ENCODE measurements around the gene TRIM33. TPM values are rescaled to one million over a fixed set of nuclear protein-coding genes. Genes with fewer than 3 reads are reported as not detected.

TRIM33 gene
- total RNA-seq, 1 donor from 2014 or later = 52.8 TPM

DNA sequence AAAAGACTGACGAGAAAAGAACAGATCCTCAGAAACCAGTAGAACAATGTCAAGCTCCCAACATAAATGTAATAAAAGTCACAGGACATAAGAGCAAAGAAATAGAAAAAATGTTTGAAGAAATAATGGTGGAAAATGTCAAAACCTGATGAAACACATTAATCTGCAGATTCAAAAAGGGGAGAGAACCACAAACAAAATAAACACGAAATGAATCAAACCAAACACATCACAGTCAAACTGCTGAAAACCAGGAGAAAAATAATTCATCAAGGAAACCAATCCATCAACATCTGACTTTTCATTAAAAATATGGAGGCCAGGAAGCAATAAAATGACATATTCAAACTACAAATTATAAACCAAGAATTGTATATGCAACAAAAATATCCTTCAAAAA is 31.9 kb downstream of the TRIM33 start:
- TF ChIP-seq, protein P1, sequence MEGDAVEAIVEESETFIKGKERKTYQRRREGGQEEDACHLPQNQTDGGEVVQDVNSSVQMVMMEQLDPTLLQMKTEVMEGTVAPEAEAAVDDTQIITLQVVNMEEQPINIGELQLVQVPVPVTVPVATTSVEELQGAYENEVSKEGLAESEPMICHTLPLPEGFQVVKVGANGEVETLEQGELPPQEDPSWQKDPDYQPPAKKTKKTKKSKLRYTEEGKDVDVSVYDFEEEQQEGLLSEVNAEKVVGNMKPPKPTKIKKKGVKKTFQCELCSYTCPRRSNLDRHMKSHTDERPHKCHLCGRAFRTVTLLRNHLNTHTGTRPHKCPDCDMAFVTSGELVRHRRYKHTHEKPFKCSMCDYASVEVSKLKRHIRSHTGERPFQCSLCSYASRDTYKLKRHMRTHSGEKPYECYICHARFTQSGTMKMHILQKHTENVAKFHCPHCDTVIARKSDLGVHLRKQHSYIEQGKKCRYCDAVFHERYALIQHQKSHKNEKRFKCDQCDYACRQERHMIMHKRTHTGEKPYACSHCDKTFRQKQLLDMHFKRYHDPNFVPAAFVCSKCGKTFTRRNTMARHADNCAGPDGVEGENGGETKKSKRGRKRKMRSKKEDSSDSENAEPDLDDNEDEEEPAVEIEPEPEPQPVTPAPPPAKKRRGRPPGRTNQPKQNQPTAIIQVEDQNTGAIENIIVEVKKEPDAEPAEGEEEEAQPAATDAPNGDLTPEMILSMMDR (conservative IDR thresholded peaks at IDR 0.05) = no peak
- Mint-ChIP-seq H3K27ac (ENCODE audit: unreplicated experiment) (no peak overlapping the region), H3K4me3 (no peak overlapping the region), H3K4me1 (peaks cover 21% of the 10 kb centered on the region), H3K27me3 (ENCODE audit: low read depth) (no peaks in the 10 kb centered on the region), H3K9me3 (peaks cover 15% of the 10 kb centered on the region), H3K36me3 (ENCODE audit: low read depth) (peaks cover 30% of the 10 kb centered on the region)
- no peak for DNase-seq (ENCODE audit: low read depth, low spot score)

DNA sequence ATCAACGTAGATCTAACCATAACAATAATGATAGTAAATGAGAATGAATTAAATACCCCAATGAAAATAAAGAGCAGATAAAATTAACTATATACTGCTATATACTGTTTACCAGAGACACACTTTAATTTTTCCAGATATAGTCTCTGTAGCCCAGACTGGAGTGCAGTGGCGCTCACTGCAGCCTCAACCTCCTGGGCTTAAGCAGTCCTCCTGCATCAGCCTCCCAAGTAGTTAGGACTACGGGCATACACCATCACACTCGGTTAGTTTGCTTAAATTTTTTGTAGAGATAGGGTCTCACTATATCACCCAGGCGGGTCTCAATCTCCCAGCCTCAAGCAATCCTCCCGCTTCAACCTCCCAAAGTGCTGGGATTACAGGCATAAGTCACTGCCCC is 37.2 kb downstream of the TRIM33 start:
- H3K4me1 Mint-ChIP-seq = peaks cover 14% of the 10 kb centered on the region
- TF ChIP-seq, protein P1 (conservative IDR thresholded peaks at IDR 0.05) = no peak
- H3K4me3 Mint-ChIP-seq = no peak overlapping the region
- peaks cover 13% of the 10 kb centered on the region for H3K36me3 Mint-ChIP-seq (ENCODE audit: low read depth)
- no peak overlapping the region for H3K27ac Mint-ChIP-seq (ENCODE audit: unreplicated experiment)
- DNase-seq (ENCODE audit: low read depth, low spot score) = no peak
- no peaks in the 10 kb centered on the region for H3K27me3 Mint-ChIP-seq (ENCODE audit: low read depth)
- H3K9me3 Mint-ChIP-seq = peaks cover 4% of the 10 kb centered on the region

DNA sequence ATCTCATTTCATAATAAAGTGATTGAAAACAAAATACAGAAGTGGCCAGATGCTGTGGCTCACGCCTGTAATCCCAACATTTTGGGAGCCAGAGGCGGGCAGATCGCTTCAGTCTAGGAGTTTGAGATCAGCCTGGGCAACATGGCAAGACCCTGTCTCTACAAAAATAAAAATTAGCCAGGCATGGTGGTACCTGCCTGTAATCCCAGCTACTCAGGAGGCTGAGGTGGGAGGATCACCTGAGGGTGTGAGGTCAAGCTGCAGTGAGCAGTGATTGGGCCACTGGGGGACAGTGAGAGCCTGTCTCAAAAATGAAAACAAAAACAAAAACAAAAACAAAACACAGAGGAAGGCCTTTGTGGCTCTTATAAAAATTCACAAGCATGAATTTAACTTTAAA is 38.6 kb downstream of the TRIM33 start:
- TF ChIP-seq, protein P1 (conservative IDR thresholded peaks at IDR 0.05) = no peak
- Mint-ChIP-seq H3K27me3 (ENCODE audit: low read depth) (no peaks in the 10 kb centered on the region), H3K4me3 (no peak overlapping the region), H3K4me1 (peaks cover 21% of the 10 kb centered on the region), H3K9me3 (peaks cover 4% of the 10 kb centered on the region), H3K27ac (ENCODE audit: unreplicated experiment) (peak overlapping the region; percentile 50), H3K36me3 (ENCODE audit: low read depth) (peaks cover 8% of the 10 kb centered on the region)
- no peak for DNase-seq (ENCODE audit: low read depth, low spot score)

DNA sequence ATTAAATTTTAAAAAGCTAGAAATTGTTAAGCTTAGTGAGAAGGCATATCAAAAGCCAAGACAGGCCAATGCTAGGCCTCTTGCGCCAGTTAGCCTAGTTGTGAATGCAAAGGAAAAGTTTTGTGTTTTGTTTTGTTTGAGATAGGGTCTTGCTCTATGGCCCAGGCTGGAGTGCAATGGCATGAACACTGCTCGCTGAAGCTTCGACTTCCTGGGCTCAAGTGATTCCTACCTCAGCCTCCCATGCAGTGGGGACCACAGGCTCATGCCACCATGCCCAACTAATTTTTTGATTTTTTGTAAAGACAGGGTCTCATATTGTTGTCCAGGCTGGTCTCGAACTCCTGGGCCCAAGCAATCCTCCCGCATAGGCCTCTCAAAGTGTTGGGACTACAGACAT is 40.3 kb downstream of the TRIM33 start:
- TF ChIP-seq, protein P1 (conservative IDR thresholded peaks at IDR 0.05) = no peak
- no peaks in the 10 kb centered on the region for H3K27me3 Mint-ChIP-seq (ENCODE audit: low read depth)
- peaks cover 12% of the 10 kb centered on the region for H3K36me3 Mint-ChIP-seq (ENCODE audit: low read depth)
- peaks cover 25% of the 10 kb centered on the region for H3K4me1 Mint-ChIP-seq
- no peak overlapping the region for H3K27ac Mint-ChIP-seq (ENCODE audit: unreplicated experiment)
- H3K4me3 Mint-ChIP-seq = no peak overlapping the region
- DNase-seq (ENCODE audit: low read depth, low spot score) = no peak
- peaks cover 4% of the 10 kb centered on the region for H3K9me3 Mint-ChIP-seq

DNA sequence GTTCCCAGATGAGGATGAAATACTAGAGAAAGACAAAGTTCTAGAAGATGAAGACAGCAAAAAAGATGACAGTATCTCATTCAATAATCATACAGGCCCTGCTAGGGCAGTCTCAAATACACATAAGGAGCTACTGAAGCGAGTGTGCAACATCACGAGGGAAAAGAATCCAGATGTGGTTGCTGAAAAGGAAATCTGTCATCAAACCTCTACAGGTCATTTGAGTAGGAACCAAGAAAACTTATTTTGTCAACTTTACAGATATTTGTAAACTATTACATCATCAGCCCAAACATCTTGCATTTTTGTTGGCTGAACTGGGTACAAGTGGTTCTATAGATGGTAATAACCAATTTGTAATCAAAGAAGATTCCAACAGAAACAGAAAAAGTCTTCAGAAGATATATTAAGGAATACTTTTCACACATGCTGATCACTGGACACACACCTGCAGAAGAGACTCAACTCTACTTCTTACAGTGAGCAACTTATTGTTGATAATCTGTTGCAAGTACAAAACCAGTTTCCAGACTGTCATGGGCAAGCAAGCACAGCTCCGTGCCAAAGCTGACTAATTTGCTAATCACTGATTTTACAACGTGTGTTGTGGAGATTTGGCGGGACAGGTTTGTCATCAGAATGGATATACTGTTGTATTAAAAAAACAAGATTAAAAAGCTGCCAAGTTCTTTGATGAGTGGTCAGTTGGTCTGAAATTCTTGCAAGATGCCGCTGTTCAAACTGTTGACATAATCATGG is 42.1 kb downstream of the TRIM33 start:
- H3K27me3 Mint-ChIP-seq (ENCODE audit: low read depth) = no peaks in the 10 kb centered on the region
- H3K4me1 Mint-ChIP-seq = peaks cover 34% of the 10 kb centered on the region
- peaks cover 4% of the 10 kb centered on the region for H3K9me3 Mint-ChIP-seq
- H3K36me3 Mint-ChIP-seq (ENCODE audit: low read depth) = peaks cover 8% of the 10 kb centered on the region
- TF ChIP-seq, protein P1 (conservative IDR thresholded peaks at IDR 0.05) = no peak
- no peak for DNase-seq (ENCODE audit: low read depth, low spot score)
- no peak overlapping the region for H3K27ac Mint-ChIP-seq (ENCODE audit: unreplicated experiment)
- no peak overlapping the region for H3K4me3 Mint-ChIP-seq

All from neural crest cell (in vitro differentiated cells).